ENCODE data around the gene SRXN1.

- TF ChIP-seq, protein P1, sequence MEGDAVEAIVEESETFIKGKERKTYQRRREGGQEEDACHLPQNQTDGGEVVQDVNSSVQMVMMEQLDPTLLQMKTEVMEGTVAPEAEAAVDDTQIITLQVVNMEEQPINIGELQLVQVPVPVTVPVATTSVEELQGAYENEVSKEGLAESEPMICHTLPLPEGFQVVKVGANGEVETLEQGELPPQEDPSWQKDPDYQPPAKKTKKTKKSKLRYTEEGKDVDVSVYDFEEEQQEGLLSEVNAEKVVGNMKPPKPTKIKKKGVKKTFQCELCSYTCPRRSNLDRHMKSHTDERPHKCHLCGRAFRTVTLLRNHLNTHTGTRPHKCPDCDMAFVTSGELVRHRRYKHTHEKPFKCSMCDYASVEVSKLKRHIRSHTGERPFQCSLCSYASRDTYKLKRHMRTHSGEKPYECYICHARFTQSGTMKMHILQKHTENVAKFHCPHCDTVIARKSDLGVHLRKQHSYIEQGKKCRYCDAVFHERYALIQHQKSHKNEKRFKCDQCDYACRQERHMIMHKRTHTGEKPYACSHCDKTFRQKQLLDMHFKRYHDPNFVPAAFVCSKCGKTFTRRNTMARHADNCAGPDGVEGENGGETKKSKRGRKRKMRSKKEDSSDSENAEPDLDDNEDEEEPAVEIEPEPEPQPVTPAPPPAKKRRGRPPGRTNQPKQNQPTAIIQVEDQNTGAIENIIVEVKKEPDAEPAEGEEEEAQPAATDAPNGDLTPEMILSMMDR (IDR thresholded peaks at IDR 0.05 in 4 of 5, conservative IDR thresholded peaks at IDR 0.05 in 1 of 5): no peak
- TF ChIP-seq POLR2A (IDR thresholded peaks at IDR 0.05): no peak
Measured at GRCh38 chr20:608970-609369, 44.0 kb downstream of the SRXN1 start.
